Osteoblast (primary cell): ENCODE measurements around the gene CTLA4. TPM values are rescaled to one million over a fixed set of nuclear protein-coding genes. Genes with fewer than 3 reads are reported as not detected.

ENCODE experiments used
- DNase-seq: peaks from one replicate; pipeline ENCODE4 v3.0.0; 2011; ENCODE audit warnings: low spot score, mixed read lengths; ENCODE audit not compliant: insufficient read length; ENCODE audit errors: missing footprints
- H2AFZ ChIP-seq: 2 replicates; pipeline ENCODE4 v1.6.0; 2011; ENCODE audit warnings: mild to moderate bottlenecking, low read length
- H3K27ac ChIP-seq: 2 replicates; pipeline ENCODE4 v1.5.1; 2011; ENCODE audit warnings: mild to moderate bottlenecking, low read depth, low read length, moderate library complexity
- H3K27me3 ChIP-seq: 2 replicates; pipeline ENCODE4 v1.6.0; 2012; ENCODE audit warnings: mild to moderate bottlenecking, control low read depth, inconsistent platforms, low read length, moderate library complexity; ENCODE audit not compliant: insufficient read depth
- H3K36me3 ChIP-seq: 2 replicates; pipeline ENCODE4 v1.5.1; 2011; ENCODE audit warnings: mild to moderate bottlenecking, low read length, control low read depth, moderate library complexity; ENCODE audit not compliant: insufficient read depth
- H3K4me1 ChIP-seq: 2 replicates; pipeline ENCODE4 v1.5.1; 2011; ENCODE audit warnings: mild to moderate bottlenecking, low read length, control low read depth, moderate library complexity; ENCODE audit not compliant: insufficient read depth
- H3K4me2 ChIP-seq: 2 replicates; pipeline ENCODE4 v1.6.0; 2011; ENCODE audit warnings: mild to moderate bottlenecking, low read length; ENCODE audit not compliant: insufficient read depth
- H3K4me3 ChIP-seq: fragments of 200-600 bp; sonication (generic); 3 replicates; pipeline ENCODE4 v1.5.1; 2012; ENCODE audit warnings: mild to moderate bottlenecking, low read length, inconsistent platforms; ENCODE audit not compliant: insufficient read depth
- H3K79me2 ChIP-seq: 2 replicates; pipeline ENCODE4 v1.6.0; 2012; ENCODE audit warnings: mild to moderate bottlenecking, low read length, control low read depth, inconsistent platforms; ENCODE audit not compliant: insufficient read depth
- H3K9me3 ChIP-seq: 2 replicates; pipeline ENCODE4 v1.5.1; 2011; ENCODE audit warnings: low read depth, low read length, control low read depth
- H4K20me1 ChIP-seq: 2 replicates; pipeline ENCODE4 v1.6.0; 2012; ENCODE audit warnings: mild to moderate bottlenecking, low read length, control low read depth; ENCODE audit not compliant: insufficient read depth
- total RNA-seq: library from RNA; depleted of rRNA; stranded (reverse); fragments of >200 nt; gene quantifications from 2 replicates; pipeline ENCODE4 v1.2.3, GENCODE V29; 2012
- TF ChIP-seq, protein P1 (sequence below): IDR thresholded peaks from 2 replicates; pipeline ENCODE4 v1.5.1; 2011; ENCODE audit warnings: mild to moderate bottlenecking, low read depth, low read length, moderate library complexity; ENCODE audit errors: extremely low read depth

CTLA4 gene
- total RNA-seq, 1 donor = not detected

- Histone ChIP-seq H3K36me3 (no peaks in the 10 kb centered on the region), H3K27ac (no peak overlapping the region), H4K20me1 (no peaks in the 10 kb centered on the region), H3K27me3 (no peaks in the 10 kb centered on the region), H3K79me2 (no peaks in the 10 kb centered on the region), H3K4me1 (no peaks in the 10 kb centered on the region), H3K9me3 (no peaks in the 10 kb centered on the region), H3K4me2 (no peak overlapping the region), H2AFZ (no peak overlapping the region), H3K4me3 (no peak overlapping the region)
- DNase-seq = no peak
- TF ChIP-seq, protein P1, sequence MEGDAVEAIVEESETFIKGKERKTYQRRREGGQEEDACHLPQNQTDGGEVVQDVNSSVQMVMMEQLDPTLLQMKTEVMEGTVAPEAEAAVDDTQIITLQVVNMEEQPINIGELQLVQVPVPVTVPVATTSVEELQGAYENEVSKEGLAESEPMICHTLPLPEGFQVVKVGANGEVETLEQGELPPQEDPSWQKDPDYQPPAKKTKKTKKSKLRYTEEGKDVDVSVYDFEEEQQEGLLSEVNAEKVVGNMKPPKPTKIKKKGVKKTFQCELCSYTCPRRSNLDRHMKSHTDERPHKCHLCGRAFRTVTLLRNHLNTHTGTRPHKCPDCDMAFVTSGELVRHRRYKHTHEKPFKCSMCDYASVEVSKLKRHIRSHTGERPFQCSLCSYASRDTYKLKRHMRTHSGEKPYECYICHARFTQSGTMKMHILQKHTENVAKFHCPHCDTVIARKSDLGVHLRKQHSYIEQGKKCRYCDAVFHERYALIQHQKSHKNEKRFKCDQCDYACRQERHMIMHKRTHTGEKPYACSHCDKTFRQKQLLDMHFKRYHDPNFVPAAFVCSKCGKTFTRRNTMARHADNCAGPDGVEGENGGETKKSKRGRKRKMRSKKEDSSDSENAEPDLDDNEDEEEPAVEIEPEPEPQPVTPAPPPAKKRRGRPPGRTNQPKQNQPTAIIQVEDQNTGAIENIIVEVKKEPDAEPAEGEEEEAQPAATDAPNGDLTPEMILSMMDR = no peak
Observed at GRCh38 chr2:203826704-203827103, 40.9 kb upstream of the CTLA4 start.

DNA sequence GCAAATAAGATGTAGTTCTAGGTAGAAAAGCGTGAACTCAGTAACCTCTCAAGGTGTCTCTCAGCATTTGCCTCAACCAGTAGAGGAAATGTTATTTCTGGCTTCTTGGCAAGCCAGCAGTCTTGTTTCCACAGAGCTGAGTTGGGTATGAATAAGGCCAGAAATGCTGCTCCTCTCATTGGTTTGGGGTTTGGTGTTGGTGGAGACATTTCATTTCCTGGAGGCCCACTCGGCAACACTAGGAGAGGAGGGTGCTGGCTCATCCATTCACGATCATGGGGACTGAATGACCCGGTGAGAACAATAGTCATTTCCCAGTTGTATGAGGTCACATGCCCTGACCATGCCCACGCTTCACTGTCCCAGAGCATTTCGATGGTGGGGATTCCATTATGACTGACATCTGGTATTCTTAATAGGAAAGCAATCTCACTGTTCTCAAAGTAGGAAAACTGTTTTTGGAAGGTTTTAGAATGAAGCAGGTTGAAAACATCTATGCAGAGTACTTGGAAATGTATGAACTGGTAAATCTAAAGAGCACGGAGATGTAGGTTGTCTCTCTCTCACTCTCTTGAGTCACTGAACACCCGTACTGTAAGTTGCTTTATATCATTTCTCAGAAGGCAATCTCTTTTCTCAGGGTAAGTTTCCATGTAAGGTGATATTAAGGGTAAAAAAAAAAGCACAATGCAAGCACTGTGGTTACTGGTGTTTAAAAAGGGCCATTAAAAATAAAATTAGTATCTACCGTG, 37.1 kb upstream of the CTLA4 start:
- TF ChIP-seq, protein P1 = no peak

DNA sequence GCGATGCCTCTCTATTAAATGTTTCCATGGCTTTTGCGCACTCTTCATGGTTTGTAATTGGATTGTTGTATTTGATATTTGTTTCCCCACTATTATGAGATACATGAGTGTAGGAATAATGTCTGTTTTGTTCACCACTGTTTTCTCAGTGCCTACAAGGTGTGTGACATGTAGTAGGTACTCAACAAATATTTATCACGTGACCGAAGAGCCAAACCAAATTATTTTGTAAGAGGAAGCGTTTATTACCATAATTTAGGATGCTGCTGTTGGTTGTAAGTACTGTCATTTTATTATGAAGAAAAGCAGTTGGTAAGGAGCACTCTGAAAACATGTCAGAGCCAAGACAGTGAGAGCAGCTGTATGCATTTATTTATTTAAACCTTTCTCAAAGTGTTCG, 32.2 kb upstream of the CTLA4 start:
- no peak overlapping the region for H3K27ac ChIP-seq
- DNase-seq = no peak
- no peaks in the 10 kb centered on the region for H3K36me3 ChIP-seq

More for the DNA sequence above, 37.1 kb upstream of the CTLA4 start:
- H2AFZ ChIP-seq = peak overlapping the region; percentile 56
- H3K27ac ChIP-seq = no peak overlapping the region
- no peaks in the 10 kb centered on the region for H4K20me1 ChIP-seq
- H3K27me3 ChIP-seq = peaks cover 4% of the 10 kb centered on the region
- no peak for DNase-seq
- H3K4me3 ChIP-seq = no peak overlapping the region
- H3K4me1 ChIP-seq = no peaks in the 10 kb centered on the region
- H3K9me3 ChIP-seq = no peaks in the 10 kb centered on the region
- H3K4me2 ChIP-seq = no peak overlapping the region
- H3K79me2 ChIP-seq = no peaks in the 10 kb centered on the region
- H3K36me3 ChIP-seq = no peaks in the 10 kb centered on the region

More for the DNA sequence above, 32.2 kb upstream of the CTLA4 start:
- Histone ChIP-seq H3K27me3 (peaks cover 4% of the 10 kb centered on the region), H3K79me2 (no peaks in the 10 kb centered on the region), H3K4me2 (no peak overlapping the region), H3K4me3 (no peak overlapping the region), H4K20me1 (no peaks in the 10 kb centered on the region), H2AFZ (no peak overlapping the region), H3K9me3 (no peaks in the 10 kb centered on the region), H3K4me1 (no peaks in the 10 kb centered on the region)
- TF ChIP-seq, protein P1 = no peak
